OCI-LY1 (cell line): ENCODE data around the gene RPUSD4.

Source experiments
- H2AFZ ChIP-seq: fragments of 200-600 bp; sonication (generic), shearing (Covaris generic); 2 replicates; pipeline ENCODE4 v1.6.0; 2014; ENCODE audit warnings: antibody characterized with exemption, mild to moderate bottlenecking, low read length
- H3F3A ChIP-seq: fragments of 200-600 bp; sonication (generic), shearing (Covaris generic); 2 replicates; pipeline ENCODE4 v1.6.0; 2014; ENCODE audit warnings: mild to moderate bottlenecking, antibody characterized with exemption, low read length, moderate library complexity; ENCODE audit not compliant: insufficient read depth
- H3K27ac ChIP-seq: fragments of 200-600 bp; sonication (generic); 2 replicates; pipeline ENCODE4 v1.5.1; 2014; ENCODE audit warnings: low read length, mixed run types, mild to moderate bottlenecking, low read depth; ENCODE audit not compliant: poor library complexity, severe bottlenecking
- H3K27me3 ChIP-seq: fragments of 200-600 bp; sonication (generic); 2 replicates; pipeline ENCODE4 v1.6.0; 2014; ENCODE audit warnings: antibody characterized with exemption, mild to moderate bottlenecking, low read length, moderate library complexity; ENCODE audit not compliant: insufficient read depth
- H3K36me3 ChIP-seq: fragments of 200-600 bp; sonication (generic); 2 replicates; pipeline ENCODE4 v1.6.1; 2014; ENCODE audit warnings: mild to moderate bottlenecking, antibody characterized with exemption, low read length, moderate library complexity, mixed read lengths; ENCODE audit not compliant: insufficient read depth
- H3K4me1 ChIP-seq: fragments of 200-600 bp; sonication (generic); 2 replicates; pipeline ENCODE4 v1.5.1; 2014; ENCODE audit warnings: mild to moderate bottlenecking, low read length, moderate library complexity; ENCODE audit not compliant: insufficient read depth, severe bottlenecking
- H3K4me2 ChIP-seq: fragments of 200-600 bp; sonication (generic), shearing (Covaris generic); 2 replicates; pipeline ENCODE4 v1.6.1; 2014; ENCODE audit warnings: low read length
- H3K4me3 ChIP-seq: fragments of 200-600 bp; sonication (generic); 2 replicates; pipeline ENCODE4 v1.5.1; 2014; ENCODE audit warnings: low read length, low read depth, mild to moderate bottlenecking, mixed read lengths; ENCODE audit not compliant: poor library complexity, severe bottlenecking
- H3K79me2 ChIP-seq: fragments of 200-600 bp; shearing (Covaris generic); 2 replicates; pipeline ENCODE4 v1.6.1; 2016; ENCODE audit warnings: mixed run types, low read length, mixed read lengths; ENCODE audit not compliant: insufficient read depth
- H3K9ac ChIP-seq: fragments of 200-600 bp; sonication (generic), shearing (Covaris generic); 2 replicates; pipeline ENCODE4 v1.6.1; 2014; ENCODE audit warnings: mild to moderate bottlenecking, low read length, mixed read lengths
- H3K9me2 ChIP-seq: fragments of 200-600 bp; sonication (generic), shearing (Covaris generic); 2 replicates; pipeline ENCODE4 v1.6.1; 2014; ENCODE audit warnings: low read depth, mild to moderate bottlenecking, low read length, mixed read lengths
- H3K9me3 ChIP-seq: fragments of 200-600 bp; shearing (Covaris generic); 2 replicates; pipeline ENCODE4 v1.6.1; 2014; ENCODE audit warnings: low read length, mixed read lengths
- H4K20me1 ChIP-seq: fragments of 200-600 bp; sonication (generic), shearing (Covaris generic); 2 replicates; pipeline ENCODE4 v1.6.0; 2016; ENCODE audit warnings: mild to moderate bottlenecking, low read length; ENCODE audit not compliant: insufficient read depth
- EZH2 ChIP-seq: fragments of 200-600 bp; sonication (generic), shearing (Covaris generic); IDR thresholded peaks from 2 replicates; pipeline ENCODE4 v1.8.0; 2017; ENCODE audit warnings: borderline replicate concordance, mixed run types, mild to moderate bottlenecking, antibody characterized with exemption, low read length, moderate library complexity, mixed read lengths
- TF ChIP-seq, protein P1 (sequence below): fragments of 200-600 bp; sonication (generic), shearing (Covaris generic); IDR thresholded peaks from 2 replicates; pipeline ENCODE4 v1.5.1; 2017; ENCODE audit warnings: mild to moderate bottlenecking, antibody characterized with exemption, low read length, moderate library complexity, mixed read lengths

RPUSD4 gene

GRCh38 chr11:126216526-126217305 lies 5.3 kb upstream of the RPUSD4 start:
- Histone ChIP-seq H2AFZ (no peak overlapping the region), H3K4me3 (no peak overlapping the region), H3F3A (no peaks in the 10 kb centered on the region), H3K9me2 (no peaks in the 10 kb centered on the region), H3K9me3 (no peaks in the 10 kb centered on the region), H3K4me2 (no peak overlapping the region), H3K27me3 (no peaks in the 10 kb centered on the region), H3K27ac (no peak overlapping the region), H3K4me1 (peaks cover 30% of the 10 kb centered on the region), H3K9ac (no peak overlapping the region), H4K20me1 (no peaks in the 10 kb centered on the region), H3K79me2 (peaks cover 18% of the 10 kb centered on the region; the same call in 1 of the 2 replicates), H3K36me3 (no peaks in the 10 kb centered on the region)
- TF ChIP-seq, protein P1, sequence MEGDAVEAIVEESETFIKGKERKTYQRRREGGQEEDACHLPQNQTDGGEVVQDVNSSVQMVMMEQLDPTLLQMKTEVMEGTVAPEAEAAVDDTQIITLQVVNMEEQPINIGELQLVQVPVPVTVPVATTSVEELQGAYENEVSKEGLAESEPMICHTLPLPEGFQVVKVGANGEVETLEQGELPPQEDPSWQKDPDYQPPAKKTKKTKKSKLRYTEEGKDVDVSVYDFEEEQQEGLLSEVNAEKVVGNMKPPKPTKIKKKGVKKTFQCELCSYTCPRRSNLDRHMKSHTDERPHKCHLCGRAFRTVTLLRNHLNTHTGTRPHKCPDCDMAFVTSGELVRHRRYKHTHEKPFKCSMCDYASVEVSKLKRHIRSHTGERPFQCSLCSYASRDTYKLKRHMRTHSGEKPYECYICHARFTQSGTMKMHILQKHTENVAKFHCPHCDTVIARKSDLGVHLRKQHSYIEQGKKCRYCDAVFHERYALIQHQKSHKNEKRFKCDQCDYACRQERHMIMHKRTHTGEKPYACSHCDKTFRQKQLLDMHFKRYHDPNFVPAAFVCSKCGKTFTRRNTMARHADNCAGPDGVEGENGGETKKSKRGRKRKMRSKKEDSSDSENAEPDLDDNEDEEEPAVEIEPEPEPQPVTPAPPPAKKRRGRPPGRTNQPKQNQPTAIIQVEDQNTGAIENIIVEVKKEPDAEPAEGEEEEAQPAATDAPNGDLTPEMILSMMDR: no peak
- TF ChIP-seq EZH2: no peak

DNA sequence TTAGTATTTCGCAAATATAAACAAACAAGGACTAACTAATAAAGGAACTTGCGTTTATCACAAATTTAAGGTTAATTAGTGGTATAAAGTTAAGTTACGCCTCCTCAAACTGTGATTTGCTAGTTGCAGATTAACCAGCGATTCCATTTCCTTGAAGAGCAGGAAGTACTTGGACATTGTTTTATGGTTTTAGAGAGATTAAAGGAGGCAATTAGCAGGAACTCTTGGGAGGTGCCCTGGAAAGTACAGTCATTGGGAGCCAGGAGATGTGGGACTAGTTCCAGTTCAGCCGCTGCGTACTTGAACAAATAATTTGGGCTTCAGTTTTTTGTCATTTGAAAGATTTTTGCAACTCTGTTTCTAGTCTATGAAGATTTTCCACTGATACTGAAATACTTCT lies 3.4 kb upstream of the RPUSD4 start:
- Histone ChIP-seq H3K36me3 (no peaks in the 10 kb centered on the region), H3K9ac (no peak overlapping the region), H3K4me3 (no peak overlapping the region), H3F3A (no peaks in the 10 kb centered on the region), H3K27ac (no peak overlapping the region), H3K4me1 (peaks cover 40% of the 10 kb centered on the region), H4K20me1 (no peaks in the 10 kb centered on the region), H2AFZ (no peak overlapping the region), H3K9me2 (no peaks in the 10 kb centered on the region), H3K79me2 (peaks cover 18% of the 10 kb centered on the region; the same call in 1 of the 2 replicates), H3K27me3 (no peaks in the 10 kb centered on the region), H3K9me3 (no peaks in the 10 kb centered on the region), H3K4me2 (no peak overlapping the region)
- TF ChIP-seq, protein P1: no peak
- no peak for TF ChIP-seq EZH2

DNA sequence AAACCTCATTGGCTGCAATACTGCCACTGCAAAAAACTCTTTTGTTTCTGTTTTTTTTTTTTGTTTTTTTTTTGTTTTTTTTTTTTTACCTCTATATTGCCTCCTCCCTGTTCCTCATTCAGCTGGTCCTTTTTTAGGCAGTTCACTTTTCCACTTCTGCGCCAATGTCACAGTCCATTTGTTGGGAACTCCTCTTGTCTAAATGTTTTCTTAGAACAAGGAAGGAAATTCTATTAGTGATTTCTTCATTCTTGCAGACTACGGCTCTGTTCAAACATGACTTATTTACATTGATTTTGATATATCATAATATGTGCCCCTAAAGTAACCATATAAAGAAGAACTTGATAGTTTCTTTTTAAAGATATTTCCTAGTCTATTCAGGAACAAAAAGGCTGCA lies 3.0 kb upstream of the RPUSD4 start:
- peaks cover 1% of the 10 kb centered on the region; the same call in 1 of the 2 replicates for H3K36me3 ChIP-seq
- no peaks in the 10 kb centered on the region for H3K27me3 ChIP-seq
- H3K79me2 ChIP-seq: peaks cover 18% of the 10 kb centered on the region; the same call in 1 of the 2 replicates
- H2AFZ ChIP-seq: no peak overlapping the region
- no peaks in the 10 kb centered on the region for H3K9me2 ChIP-seq
- H3K4me1 ChIP-seq: peaks cover 40% of the 10 kb centered on the region
- H4K20me1 ChIP-seq: no peaks in the 10 kb centered on the region
- H3F3A ChIP-seq: no peaks in the 10 kb centered on the region
- H3K4me2 ChIP-seq: no peak overlapping the region
- no peaks in the 10 kb centered on the region for H3K9me3 ChIP-seq
- H3K27ac ChIP-seq: no peak overlapping the region
- H3K4me3 ChIP-seq: no peak overlapping the region
- no peak for TF ChIP-seq EZH2
- TF ChIP-seq, protein P1: no peak
- no peak overlapping the region for H3K9ac ChIP-seq
